H7 (cell line): Measurements from ENCODE around the gene RGS7. TPM values are rescaled to one million over a fixed set of nuclear protein-coding genes. Genes with fewer than 3 reads are reported as not detected.
"Not testable (repeated sequence)": the region's sequence is repeated elsewhere in the genome, so short reads cannot be mapped to it uniquely, and the experiment has no call there.

Source experiments
- DNase-seq: peaks from one replicate; pipeline ENCODE4 v3.0.0; 2012
- H3K27me3 ChIP-seq: 2 replicates; pipeline ENCODE4 v1.6.0; 2011; ENCODE audit warnings: mild to moderate bottlenecking, low read length; ENCODE audit not compliant: control insufficient read depth, insufficient read depth
- H3K36me3 ChIP-seq: replicated peaks from 2 replicates; pipeline ENCODE4 v1.5.1; 2011; ENCODE audit warnings: low read length; ENCODE audit not compliant: control insufficient read depth, insufficient read depth
- H3K4me3 ChIP-seq: 2 replicates; pipeline ENCODE4 v1.5.1; 2011; ENCODE audit warnings: low read depth, mild to moderate bottlenecking, control low read depth, low read length, moderate library complexity; ENCODE audit not compliant: insufficient read depth
- total RNA-seq: library from RNA; depleted of rRNA; stranded (reverse); fragments of >200 nt; shearing (Covaris generic); gene quantifications from 2 replicates; pipeline ENCODE4 v1.2.3, GENCODE V29; 2014

RGS7 gene
- total RNA-seq, 1 experiment from 2014 or later, result 1.6 TPM

GRCh38 chr1:241311056-241311746, 45.8 kb downstream of the RGS7 start:
- Histone ChIP-seq H3K27me3 (no peaks in the 10 kb centered on the region), H3K36me3 (no peaks in the 10 kb centered on the region), H3K4me3 (no peak overlapping the region)
- peak; percentile 14 for DNase-seq

- DNase-seq, result no peak
- no peaks in the 10 kb centered on the region for H3K27me3 ChIP-seq
- H3K36me3 ChIP-seq, result no peaks in the 10 kb centered on the region
- H3K4me3 ChIP-seq, result no peak overlapping the region
These were observed 46.6 kb downstream of the RGS7 start for GRCh38 chr1:241310451-241310850.

DNA sequence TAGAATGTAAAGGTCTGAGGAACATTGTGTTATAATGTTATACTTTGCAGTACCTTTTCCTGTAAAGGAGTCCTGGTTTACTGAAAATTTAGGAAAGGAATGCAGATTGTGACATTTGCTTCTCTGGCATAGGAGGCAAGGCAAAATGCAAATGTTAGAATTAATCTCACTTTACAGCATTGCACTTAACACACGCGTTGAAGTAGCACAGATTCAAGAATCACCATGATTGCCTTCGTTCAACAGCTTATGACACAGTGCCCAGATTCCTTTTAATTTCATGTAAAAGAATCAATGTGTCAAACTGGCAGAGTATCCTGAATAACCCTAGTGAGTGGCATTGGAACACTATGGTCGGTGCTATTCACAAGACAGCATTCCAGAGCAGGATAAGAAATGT, 47.4 kb downstream of the RGS7 start:
- DNase-seq, result no peak
- H3K36me3 ChIP-seq, result no peaks in the 10 kb centered on the region
- no peaks in the 10 kb centered on the region for H3K27me3 ChIP-seq
- H3K4me3 ChIP-seq, result no peak overlapping the region

DNA sequence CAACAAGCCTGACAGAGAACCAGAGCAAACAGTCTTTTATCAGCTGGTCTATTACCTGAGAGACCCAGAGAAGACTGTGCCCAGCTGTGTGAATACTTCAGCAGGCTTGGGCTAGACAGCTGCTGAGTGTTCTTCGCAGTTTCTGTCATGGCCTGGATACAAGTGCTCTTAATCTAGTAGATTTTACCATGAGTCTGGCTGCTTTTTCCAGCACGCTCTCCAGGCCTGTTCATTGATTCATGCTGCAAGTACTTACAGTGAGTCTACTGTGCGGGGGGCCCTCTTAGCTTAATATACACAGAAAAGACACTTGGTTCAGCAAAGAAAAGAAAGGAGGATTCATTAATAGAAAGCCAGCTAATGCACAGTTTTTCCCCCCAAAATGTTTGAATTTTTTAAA, 48.5 kb downstream of the RGS7 start:
- Histone ChIP-seq H3K27me3 (no peaks in the 10 kb centered on the region), H3K36me3 (no peaks in the 10 kb centered on the region), H3K4me3 (no peak overlapping the region)
- DNase-seq, result no peak

DNA sequence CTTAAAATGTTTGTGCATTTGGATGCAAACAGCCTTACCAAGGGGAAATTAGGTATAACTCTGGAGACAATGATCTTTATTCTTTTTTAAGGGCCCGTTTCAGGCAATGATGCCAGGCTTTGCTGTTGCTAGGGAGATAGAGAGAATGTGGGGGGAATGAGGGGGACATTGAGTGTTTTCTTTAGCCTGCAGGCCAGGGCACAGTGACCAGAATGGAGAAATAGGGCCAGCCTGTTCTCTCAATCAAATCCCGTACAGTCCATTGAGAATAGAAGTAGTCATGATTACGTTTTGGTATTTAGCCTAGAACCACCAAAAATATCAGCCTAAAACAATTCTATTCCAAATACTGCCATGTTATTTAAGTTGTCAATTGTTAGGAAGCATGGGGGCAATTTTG, 49.0 kb downstream of the RGS7 start:
- H3K36me3 ChIP-seq, result no peaks in the 10 kb centered on the region
- H3K27me3 ChIP-seq, result no peaks in the 10 kb centered on the region
- no peak for DNase-seq
- no peak overlapping the region for H3K4me3 ChIP-seq

- Histone ChIP-seq H3K27me3 (no peaks in the 10 kb centered on the region), H3K4me3 (no peak overlapping the region), H3K36me3 (no peaks in the 10 kb centered on the region)
- no peak for DNase-seq
These were observed 50.7 kb downstream of the RGS7 start for GRCh38 chr1:241306125-241306790.

DNA sequence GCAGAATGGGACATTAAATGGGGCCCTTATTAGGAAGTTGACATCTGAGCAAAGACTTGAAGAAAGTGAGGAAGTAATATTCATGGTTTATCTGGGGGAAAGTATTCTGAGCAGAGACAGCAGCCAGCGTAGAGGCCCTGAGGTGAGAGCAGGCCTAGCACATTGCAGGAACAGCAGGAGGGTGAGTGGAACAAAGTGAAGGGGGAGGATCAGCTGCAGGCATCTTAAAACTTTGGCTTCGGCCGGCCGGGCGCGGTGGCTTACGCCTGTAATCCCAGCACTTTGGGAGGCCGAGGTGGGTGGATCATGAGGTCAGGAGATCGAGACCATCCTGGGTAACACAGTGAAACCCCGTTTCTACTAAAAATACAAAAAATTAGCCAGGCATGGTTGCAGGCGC, 55.0 kb downstream of the RGS7 start:
- not testable (repeated sequence) for H3K36me3 ChIP-seq, H3K4me3 ChIP-seq, H3K27me3 ChIP-seq
- peak; percentile 45 for DNase-seq

GRCh38 chr1:241299347-241299746, 57.7 kb downstream of the RGS7 start:
- Histone ChIP-seq H3K36me3 (no peaks in the 10 kb centered on the region), H3K4me3 (no peak overlapping the region), H3K27me3 (no peaks in the 10 kb centered on the region)
- DNase-seq, result no peak

DNA sequence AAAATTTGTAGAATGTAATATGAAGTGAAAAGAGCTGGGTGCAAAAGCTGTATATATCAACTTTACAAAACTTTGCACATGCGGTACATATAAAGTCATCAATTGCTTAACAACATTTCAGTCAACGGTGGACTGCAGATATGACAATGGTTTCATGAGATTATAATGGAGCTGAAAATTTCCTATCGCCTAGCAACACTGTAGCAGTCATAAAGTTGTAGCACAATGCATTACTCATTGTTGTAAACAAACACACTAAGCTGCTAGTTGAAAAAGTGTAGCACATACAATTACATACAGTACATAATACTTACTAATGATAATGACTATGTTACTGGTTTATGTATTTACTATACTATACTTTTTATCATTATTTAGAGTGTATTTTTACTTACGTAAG, 64.0 kb downstream of the RGS7 start:
- Histone ChIP-seq H3K36me3 (no peaks in the 10 kb centered on the region), H3K27me3 (no peaks in the 10 kb centered on the region), H3K4me3 (no peak overlapping the region)
- DNase-seq, result no peak

DNA sequence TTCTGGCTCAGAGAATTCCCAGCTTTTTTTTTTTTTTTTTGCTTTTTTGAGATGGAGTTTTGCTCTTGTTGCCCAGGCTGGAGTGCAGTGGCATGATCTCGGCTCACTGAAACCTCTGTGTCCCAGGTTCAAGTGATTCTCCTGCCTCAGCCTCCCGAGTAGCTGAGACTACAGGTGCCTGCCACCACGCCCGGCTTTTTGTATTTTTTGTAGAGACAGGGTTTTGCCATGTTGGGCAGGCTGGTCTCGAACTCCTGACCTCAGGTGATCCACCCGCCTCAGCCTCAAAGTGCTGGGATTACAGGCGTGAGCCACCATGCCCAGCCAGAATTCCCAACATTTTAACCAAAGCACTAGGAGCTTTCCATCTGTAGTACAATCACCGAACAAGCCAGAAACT, 65.5 kb downstream of the RGS7 start:
- DNase-seq, H3K4me3 ChIP-seq, H3K36me3 ChIP-seq, H3K27me3 ChIP-seq: not testable (repeated sequence)

DNA sequence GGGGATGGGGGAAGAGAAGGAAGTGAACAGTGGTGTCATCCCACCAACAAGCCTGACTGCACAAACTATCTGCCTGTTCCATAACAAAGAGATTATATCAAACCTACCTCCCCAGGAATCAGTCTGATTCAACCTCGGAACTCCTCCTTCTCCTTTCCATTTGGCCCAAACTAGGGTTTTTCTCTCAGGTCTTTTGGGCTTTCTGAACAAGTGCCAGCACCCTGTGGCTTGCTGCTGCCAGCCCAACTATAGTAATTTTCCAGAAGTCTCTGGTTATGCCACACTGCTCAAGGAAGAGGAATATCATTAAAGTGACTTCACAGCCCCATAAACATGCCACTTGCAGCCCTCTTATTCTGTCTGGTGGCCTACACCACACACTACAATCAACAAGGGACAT, 70.5 kb downstream of the RGS7 start:
- Histone ChIP-seq H3K4me3 (no peak overlapping the region), H3K36me3 (no peaks in the 10 kb centered on the region), H3K27me3 (no peaks in the 10 kb centered on the region)
- DNase-seq, result no peak

DNA sequence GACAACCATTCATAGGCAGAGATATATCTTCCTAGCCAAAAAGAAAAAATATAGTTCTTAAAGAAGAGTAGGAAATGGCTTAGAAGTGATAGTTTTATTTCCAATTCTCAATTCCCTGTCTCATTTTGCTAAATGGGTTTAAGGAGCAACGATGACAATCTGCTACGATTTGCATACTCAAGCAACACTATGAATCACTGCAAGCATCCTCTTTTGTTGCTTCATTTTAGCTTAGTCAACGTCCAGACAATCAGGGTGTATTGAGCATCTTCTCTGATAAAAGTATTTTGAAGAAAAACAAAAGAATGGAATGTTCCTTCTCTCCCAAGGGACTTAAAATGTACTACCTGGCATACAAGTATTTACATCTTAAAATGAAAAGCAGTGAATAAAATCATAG, 80.6 kb downstream of the RGS7 start:
- H3K36me3 ChIP-seq, result no peaks in the 10 kb centered on the region
- no peak for DNase-seq
- no peaks in the 10 kb centered on the region for H3K27me3 ChIP-seq
- H3K4me3 ChIP-seq, result no peak overlapping the region

GRCh38 chr1:241275981-241276380, 81.0 kb downstream of the RGS7 start:
- no peaks in the 10 kb centered on the region for H3K36me3 ChIP-seq
- H3K4me3 ChIP-seq, result no peak overlapping the region
- H3K27me3 ChIP-seq, result no peaks in the 10 kb centered on the region
- DNase-seq, result no peak

DNA sequence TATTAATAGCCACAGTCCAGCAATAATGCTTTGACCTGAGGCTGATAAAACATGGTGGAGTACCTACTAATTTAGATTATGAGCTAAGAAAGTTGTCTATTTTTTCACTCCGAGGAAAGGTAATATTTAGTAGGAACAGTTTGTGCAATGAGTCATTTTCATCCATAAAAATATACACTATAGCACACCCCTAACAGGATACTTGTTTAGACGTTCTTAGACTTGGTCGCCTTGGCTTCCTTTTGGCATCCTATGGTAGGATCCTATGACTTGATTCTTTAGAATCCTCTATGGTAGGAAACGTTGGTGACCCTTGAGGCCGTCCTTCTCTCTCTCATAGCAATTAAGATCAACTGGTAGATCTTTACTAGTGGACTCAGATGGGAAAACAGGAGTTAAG, 81.8 kb downstream of the RGS7 start:
- H3K27me3 ChIP-seq, result no peaks in the 10 kb centered on the region
- no peaks in the 10 kb centered on the region for H3K36me3 ChIP-seq
- no peak for DNase-seq
- no peak overlapping the region for H3K4me3 ChIP-seq

GRCh38 chr1:241274693-241275092, 82.3 kb downstream of the RGS7 start:
- DNase-seq, result no peak
- H3K27me3 ChIP-seq, result no peaks in the 10 kb centered on the region
- H3K4me3 ChIP-seq, result no peak overlapping the region
- H3K36me3 ChIP-seq, result no peaks in the 10 kb centered on the region
